NCI-H2029 treated with DMSO at 0.1 percent for 48 hours (cell line): ENCODE measurements around the gene RNF144B.
"Not testable (repeated sequence)": the region's sequence is repeated elsewhere in the genome, so short reads cannot be mapped to it uniquely, and the experiment has no call there.

Source experiments
- DNase-seq: peaks from one replicate; lab custom pipeline; 2025; lab: John Stamatoyannopoulos, UW

Gene RNF144B

DNA sequence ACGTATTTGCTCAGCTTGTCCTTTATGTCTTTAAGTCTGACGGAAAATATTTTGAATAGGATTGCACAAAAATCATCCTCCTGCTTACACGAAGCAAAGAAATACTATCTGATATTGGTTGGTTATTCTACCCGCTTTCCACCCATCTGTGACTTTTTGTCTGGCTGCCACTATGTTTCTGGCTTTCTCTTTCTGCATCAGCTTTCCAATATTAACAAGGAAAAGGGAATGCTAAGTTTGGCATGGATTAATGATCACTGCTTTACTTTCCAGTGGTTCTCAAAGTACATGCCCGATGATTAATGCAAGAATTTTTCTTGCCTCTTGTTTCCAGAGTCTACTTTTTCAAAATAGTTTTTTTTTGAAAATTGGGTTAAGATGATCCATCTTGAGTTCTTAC, 57.0 kb downstream of the RNF144B start:
- no peak for DNase-seq

DNA sequence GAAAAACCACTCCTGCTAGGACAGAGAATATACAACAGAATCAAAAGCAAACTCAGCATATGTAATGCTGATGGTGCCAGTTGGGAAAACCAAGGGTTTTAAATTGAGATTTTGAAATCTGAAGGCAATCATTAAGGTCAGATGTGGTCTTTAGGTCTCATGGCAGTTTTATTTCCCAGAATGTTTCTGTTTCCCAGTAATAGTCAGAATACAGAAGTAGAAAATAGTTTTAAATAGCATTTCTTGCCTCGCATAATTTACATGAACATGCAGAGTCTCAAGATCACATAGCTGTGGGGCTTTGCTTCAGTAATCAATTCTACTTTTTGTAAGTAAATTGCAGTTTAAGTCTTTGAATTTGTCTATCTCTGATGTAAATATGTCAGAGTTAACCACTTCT, 58.1 kb downstream of the RNF144B start:
- no peak for DNase-seq

DNA sequence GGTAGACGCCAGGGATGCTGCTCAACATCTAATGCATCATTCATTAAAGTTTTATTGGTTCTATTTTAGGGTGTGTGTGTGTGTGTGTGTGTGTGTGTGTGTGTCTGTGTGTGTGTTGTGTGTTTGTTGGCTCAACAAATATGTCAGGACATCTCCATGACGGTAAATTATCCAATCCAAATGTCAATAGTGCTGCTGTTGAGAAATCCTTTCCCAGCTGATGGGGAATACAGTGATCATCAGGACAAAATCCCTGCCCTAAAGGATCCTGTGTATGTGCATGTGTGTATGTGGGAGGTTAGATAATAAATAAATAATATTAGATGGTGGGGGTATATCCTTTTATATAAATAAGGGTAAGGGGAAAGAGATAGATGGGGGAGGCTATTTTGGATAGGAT, 59.6 kb downstream of the RNF144B start:
- DNase-seq = no peak

DNA sequence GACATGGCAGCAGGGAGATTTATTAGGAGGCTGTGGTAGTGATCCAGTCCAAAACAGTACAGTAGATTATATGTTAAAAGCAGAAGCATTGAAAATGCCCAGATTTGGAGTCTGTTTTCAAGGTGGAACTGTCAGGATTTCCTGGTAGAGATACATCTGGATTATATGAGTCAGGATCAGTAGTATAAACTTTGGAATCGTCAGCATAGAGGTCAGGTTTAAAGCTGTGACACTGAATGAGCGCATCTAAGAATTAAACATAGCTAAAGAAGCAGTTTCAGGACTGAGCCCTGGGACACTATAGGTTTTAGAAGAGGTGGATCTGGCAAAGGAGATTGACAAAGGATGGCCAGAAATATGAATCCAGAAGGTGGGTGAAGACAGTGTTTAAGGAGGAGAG, 60.4 kb downstream of the RNF144B start:
- no peak for DNase-seq

- no peak for DNase-seq
Measured at GRCh38 chr6:18451756-18452155, 64.6 kb downstream of the RNF144B start.

- no peak for DNase-seq
Measured at GRCh38 chr6:18454446-18454845, 67.3 kb downstream of the RNF144B start.

DNA sequence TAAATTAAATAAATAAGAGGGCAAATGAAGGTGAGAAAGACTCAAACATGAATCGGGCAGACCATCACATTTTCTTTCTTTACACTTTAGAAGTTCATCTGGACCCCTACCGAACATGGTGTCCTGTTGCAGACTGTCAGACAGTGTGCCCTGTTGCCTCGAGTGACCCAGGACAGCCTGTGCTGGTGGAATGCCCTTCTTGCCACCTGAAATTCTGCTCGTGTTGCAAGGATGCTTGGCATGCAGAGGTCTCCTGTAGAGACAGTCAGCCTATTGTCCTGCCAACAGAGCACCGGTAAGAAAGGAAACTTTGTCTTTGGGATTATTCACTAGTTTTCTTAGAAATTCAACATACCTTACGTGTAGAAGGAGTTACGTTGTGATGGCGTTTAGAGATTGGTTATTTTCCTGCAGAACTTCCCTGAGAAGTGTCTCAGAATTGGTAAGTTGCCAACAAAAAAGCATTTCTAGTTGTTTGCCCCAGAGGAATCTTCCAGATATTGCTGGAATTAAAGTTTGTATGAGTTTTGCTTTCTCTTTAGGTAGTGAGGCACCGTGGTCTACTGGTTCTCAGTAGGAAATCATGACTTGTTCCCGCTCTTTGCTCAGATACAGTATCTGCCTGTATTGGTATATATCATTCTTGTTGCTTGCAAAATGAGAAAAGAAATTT, 70.1 kb downstream of the RNF144B start:
- no peak for DNase-seq

DNA sequence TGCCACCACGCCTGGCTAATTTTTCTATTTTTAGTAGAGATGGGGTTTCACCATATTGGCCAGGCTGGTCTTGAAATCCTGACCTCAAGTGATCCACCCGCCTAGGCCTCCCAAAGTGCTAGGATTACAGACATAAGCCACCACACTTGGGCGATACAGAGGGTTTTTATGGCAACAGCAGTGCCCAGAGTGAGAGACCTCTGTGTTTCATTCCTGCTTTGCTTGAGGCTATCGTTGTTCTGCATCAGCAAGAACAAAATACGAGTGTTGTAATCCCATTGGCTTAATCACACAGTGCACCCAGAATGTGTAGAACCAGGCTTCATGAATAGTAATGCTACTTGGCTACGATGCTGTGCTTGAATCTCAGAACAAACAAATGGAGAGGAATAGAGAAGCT, 70.9 kb downstream of the RNF144B start:
- not testable (repeated sequence) for DNase-seq

DNA sequence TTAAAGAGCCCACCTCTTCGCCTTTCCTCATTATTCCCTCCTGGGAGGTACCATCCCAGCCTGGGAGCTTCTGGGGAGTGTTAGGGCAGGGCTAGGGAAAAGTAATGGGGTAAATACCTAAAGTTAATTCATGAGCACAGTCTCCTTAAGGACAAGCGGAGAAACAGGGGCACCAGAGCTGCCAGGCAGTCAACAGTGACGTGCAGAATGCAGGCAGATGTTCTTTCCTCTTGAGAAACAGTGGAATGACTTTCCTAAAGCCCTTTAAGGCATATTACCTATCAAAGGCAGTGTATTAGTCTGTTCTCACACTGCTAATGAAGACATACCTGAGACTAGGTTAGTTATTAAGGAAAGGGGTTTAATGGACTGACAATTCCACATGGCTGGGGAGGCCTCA, 76.3 kb downstream of the RNF144B start:
- no peak for DNase-seq

DNA sequence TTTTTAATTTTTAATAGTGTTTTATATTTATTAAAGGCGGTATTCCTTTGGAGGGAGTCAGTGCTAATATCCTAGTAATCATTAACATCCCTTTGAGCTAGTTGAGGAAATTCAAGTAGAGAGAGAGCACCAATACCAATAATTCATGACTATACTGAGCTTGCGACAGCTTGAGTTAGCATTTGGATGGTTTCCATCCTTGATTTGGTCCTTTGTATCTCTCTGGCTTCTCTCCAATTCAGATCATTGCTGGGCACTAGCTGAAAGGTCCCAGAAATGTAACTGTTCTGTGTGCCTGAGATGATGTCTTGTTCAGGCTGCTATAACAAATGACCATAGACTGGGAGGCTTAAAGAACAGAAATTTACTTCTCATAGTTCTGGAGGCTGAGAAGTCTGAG, 77.0 kb downstream of the RNF144B start:
- no peak for DNase-seq

GRCh38 chr6:18465410-18466154, 78.4 kb downstream of the RNF144B start:
- no peak for DNase-seq

GRCh38 chr6:18467741-18468502, 80.8 kb downstream of the RNF144B start:
- DNase-seq = no peak

DNA sequence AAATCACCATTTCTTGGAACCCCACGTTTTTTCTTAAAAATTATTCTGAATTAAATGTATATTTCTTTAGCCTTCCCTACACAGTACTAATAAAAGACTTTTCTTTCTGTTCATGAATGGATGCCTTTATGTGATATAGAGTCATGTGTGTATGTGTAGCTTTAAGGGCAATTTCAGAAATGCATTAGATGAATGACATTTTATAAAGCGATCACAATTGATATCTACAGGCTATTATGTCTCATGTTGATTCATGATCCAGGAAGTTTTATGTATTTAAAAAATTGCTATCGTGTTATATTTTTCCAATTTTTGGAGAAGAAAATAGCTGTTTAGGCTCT, 81.3 kb downstream of the RNF144B start:
- DNase-seq = no peak

DNA sequence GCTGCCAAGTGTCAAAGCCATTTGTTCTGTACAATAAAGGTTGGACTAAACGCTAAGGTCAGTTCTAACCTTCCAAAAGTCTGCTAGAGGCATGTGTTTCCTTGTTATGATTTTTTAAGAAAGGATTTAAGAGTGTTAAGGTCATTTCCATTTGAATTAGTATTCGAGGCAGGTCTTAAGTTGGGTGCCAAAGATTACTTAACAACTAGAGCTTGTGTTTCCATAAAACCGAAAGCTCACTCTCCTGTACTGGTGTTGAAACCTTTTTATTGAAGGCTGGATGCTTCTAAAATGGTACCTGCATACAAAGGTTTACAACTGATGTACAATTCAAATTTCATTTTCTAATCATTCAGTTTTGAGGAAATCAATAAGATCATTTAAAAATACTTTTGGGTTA, 82.4 kb downstream of the RNF144B start:
- no peak for DNase-seq

DNA sequence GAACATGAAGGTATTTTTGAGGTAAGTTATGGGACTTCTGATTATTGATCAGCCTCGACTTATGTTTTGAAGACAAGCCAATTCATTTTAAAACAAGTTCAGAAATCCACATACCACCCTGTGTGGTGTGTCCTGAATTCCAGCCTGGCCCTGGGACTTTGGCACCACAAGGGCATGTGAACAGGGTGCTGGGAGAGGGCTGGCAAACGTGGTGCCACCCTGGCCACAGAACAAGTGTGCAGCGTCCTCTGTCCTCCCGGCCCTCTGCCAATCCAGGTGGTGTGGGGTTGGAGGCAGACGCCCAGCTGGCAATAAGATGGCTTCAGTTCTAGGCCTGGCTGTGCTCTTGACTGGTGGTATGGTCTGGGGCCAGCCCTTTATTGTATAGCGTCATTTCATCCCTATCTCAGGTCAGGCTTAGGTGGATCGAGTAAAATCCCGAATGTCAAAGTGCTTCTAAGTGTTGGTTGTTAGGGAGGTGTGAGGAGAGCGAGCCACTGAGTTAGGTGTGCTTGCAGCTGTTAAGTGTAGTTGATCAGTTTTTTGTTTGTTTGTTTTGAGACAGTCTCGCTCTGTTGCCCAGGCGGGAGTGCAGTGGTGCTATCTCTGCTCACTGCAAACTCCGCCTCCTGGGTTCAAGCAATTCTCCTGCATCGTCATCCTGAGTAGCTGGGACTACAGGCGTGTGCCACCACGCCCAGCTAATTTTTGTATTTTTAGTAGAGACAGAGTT, 84.2 kb downstream of the RNF144B start:
- no peak for DNase-seq

DNA sequence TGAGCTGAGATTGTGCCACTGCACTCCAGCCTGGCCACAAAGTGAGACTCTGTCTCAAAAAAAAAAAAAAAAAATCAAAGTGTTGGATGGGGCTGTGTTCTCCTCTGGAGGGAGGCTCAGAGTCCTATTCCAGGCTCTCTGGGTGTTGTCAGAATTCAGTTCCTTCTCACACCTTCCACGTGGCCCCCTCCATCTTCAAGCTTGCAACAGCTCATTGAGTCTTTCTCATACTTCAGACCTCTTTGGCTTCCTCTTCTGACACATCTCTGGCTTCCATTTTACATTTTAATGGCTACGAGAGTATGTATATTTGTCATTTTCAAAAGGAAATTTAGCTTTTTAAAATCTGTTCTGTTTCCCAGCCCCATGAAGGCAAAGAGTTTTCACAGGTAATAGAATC, 85.8 kb downstream of the RNF144B start:
- DNase-seq = no peak

DNA sequence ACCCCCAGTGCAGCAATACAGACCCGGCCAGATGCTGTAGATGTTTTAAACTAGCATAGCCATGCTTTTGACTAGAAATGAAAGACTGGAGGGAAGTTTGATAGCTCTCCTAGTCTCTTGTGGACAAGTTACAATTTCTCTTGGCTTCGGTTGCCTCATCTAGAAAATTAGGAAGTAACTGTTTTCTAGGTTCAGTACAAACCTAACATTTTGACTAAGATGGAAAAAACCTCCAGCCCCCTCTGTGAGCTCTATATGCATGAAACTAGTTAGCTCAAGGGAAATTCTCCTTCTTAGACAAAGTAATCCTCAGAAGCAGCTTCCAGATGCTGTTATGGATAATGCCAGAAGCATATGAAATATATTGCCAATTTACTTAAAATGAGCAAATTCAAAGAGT, 86.6 kb downstream of the RNF144B start:
- no peak for DNase-seq

DNA sequence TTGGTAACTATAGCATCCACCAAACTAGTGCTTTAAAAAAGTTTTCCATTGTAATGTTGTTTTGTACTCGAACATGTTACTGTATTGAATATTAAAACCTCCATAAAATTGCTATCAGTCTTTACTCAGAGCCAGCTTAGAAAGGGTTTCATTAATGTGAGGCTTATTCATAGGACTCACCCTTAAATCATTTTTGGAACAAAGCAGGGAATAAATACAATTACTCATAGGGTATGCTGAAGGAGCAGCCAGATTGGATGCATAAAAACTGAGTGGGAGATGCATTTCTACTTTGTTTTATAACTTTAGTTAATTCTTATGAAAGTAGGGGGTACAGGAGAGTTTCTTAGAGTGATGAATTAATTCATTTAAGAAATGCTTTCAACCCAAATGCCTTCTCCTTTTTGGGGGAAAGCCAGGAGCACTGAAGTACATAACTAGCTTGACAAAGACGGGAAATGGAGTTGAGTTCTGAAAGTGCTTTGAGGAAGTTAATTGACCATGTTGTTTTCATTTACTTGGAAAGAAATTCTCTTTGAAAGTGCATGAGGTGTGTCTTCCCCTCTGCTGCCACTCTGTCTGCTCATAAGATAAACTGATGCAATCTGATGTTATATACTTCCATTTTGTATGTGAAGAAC, 90.3 kb downstream of the RNF144B start:
- no peak for DNase-seq

DNA sequence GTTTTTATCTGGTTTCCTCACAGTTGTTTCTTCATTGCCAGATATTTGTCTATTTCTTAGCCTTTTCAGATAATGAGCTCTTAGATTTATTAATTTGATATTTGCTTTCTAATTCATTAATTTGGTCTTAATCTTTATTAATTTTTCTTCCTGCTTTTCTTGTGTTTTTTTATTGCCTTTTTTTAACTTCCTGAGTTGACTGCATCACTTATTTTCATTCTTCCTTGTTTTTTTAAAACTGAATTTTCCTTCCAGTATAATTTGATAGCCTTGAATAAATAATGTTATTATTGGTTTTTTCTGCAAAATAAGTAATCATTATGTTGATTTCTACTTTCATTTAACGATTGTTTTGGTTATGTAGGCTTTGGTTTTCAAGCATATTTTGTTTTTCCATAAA, 91.5 kb downstream of the RNF144B start:
- no peak for DNase-seq

GRCh38 chr6:18481870-18482269, 94.7 kb downstream of the RNF144B start:
- no peak for DNase-seq

DNA sequence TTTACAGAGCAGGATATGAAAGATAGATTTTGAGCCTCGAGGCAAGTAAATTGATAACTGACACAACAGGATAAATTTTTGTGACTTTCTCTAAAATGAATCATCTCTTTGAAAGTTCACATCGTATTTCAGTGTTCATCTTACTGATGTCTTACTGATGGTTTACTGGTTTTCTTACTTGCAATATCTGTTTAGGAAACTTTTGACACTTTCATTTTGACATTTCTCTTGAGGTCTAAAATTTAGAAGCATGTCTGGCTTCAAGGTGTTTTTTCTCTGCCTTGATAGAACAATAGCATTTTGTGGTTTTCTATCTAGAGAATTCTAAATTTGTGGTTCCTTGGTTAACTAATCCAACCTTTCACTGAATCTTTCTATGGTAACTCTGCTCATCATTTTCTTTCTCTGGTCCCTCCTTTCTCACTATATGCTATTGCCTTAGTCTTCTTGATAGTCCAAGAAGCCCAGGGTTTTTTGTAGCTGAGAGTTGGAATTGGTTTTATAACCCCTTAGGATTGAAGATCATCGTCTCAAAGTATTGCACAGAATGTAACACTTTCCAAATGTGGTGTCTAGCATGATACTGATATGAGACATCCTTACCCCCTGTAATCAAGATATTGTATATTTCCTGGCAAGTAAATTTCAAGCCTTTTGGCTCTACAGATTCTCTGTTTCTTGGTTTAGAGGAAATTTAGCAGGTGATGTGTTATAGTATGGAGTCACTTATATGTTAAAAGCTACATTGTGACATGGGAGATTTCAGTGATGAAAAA, 98.7 kb downstream of the RNF144B start:
- DNase-seq = no peak
